Spleen (tissue), 11 donors: ENCODE results near the gene FLRT1. TPM values are rescaled to one million over a fixed set of nuclear protein-coding genes. Genes with fewer than 3 reads are reported as not detected.

Experiments used
- DNase-seq: peaks from one replicate; pipeline ENCODE4 v3.0.0-alpha.2; 2020
- H3K27ac ChIP-seq, 8 donors: fragments of 200-600 bp; sonication (generic) in 7 of 8; 1 replicate in 4 of 8; 2 replicates in 4 of 8; pipeline versions ENCODE4 v1.5.0 to v1.8.0; 2016 to 2021; ENCODE audit warnings: inconsistent platforms in 4 of 8, mild to moderate bottlenecking in 4 of 8, moderate library complexity in 1 of 8
- H3K27me3 ChIP-seq, 7 donors: fragments of 200-600 bp; sonication (generic) in 6 of 7; replicated peaks in 1 of 7; 1 replicate in 4 of 7; 2 replicates in 3 of 7; pipeline versions ENCODE4 v1.5.0 to v1.8.0; 2016 to 2021; ENCODE audit warnings: inconsistent platforms in 3 of 7, mild to moderate bottlenecking in 1 of 7
- H3K36me3 ChIP-seq, 6 donors: fragments of 200-600 bp; sonication (generic) in 5 of 6; 1 replicate in 4 of 6; 2 replicates in 2 of 6; pipeline versions ENCODE4 v1.5.0 to v1.8.0; 2016 to 2021; ENCODE audit warnings: inconsistent platforms in 2 of 6
- H3K4me1 ChIP-seq, 6 donors: fragments of 200-600 bp; sonication (generic) in 5 of 6; 1 replicate in 3 of 6; 2 replicates in 3 of 6; pipeline versions ENCODE4 v1.5.0 to v1.8.0; 2016 to 2021; ENCODE audit warnings: inconsistent platforms in 3 of 6
- H3K4me3 ChIP-seq, 8 donors: fragments of 200-600 bp; sonication (generic) in 7 of 8; 1 replicate in 4 of 8; 2 replicates in 4 of 8; pipeline versions ENCODE4 v1.5.0 to v1.8.0; 2016 to 2021; ENCODE audit warnings: inconsistent platforms in 4 of 8, mild to moderate bottlenecking in 4 of 8, moderate library complexity in 2 of 8
- H3K9me3 ChIP-seq, 8 donors: fragments of 200-600 bp; sonication (generic) in 7 of 8; 1 replicate in 4 of 8; 2 replicates in 4 of 8; pipeline versions ENCODE4 v1.5.0 to v1.8.0; 2016 to 2021; ENCODE audit warnings: inconsistent platforms in 4 of 8
- POLR2A ChIP-seq, 3 donors: fragments of 450-650 bp; IDR thresholded peaks; one replicate each; pipeline ENCODE4 v1.5.1; 2017; ENCODE audit warnings: antibody characterized with exemption in 3 of 3, mild to moderate bottlenecking in 1 of 3
- POLR2AphosphoS5 ChIP-seq, 3 donors: sonication (generic); formaldehyde crosslinking; IDR thresholded peaks; one replicate each; pipeline ENCODE4 v1.5.1; 2017; ENCODE audit warnings: antibody characterized with exemption in 3 of 3
- WGBS, 5 donors: extraction: QIAGEN DNeasy Blood & Tissue Kit in 3 of 5; methylation state at CpG; one replicate each; pipeline versions ENCODE4 v1.1.5 to v1.1.7; 2013 to 2018; 5-methylcytosine and 5-hydroxymethylcytosine counted together
- intact Hi-C: fragments of 100-400 bp; cut with DNase I; formaldehyde crosslinking; loops from one replicate; pipeline ENCODE4 v1.15.0; 2023; ENCODE audit warnings: low total_unique reads
- polyA plus RNA-seq, 3 donors: library from polyadenylated mRNA; stranded (reverse); fragments of 200-250 nt; gene quantifications; one replicate each; pipeline ENCODE4 v1.2.1, GENCODE V29; 2013
- total RNA-seq, 7 donors: library from RNA; depleted of rRNA in 3 of 7; stranded (reverse); fragments of >200 nt in 3 of 7; fragmentation: NEBNext Ultra II Directional in 4 of 7; extraction: Animal tissue kit (Norgen Biotek cat#: 25700) in 4 of 7; gene quantifications; one replicate each; pipeline versions ENCODE4 v1.1.0 to v1.2.1, GENCODE V29; 2016 to 2021
- TF ChIP-seq, protein P1 (sequence below), 11 experiments: fragments of 200-600 bp in 7 of 11; fragments of 450-650 bp in 4 of 11; sonication (generic) in 4 of 11; IDR thresholded peaks in 8 of 11; conservative IDR thresholded peaks in 3 of 11; 1 replicate in 7 of 11; 2 replicates in 4 of 11; pipeline versions ENCODE4 v1.4.0 to v1.8.0; 2016 to 2021; ENCODE audit warnings: antibody characterized with exemption in 11 of 11, inconsistent platforms in 4 of 11, mild to moderate bottlenecking in 1 of 11
- donor health status: healthy with polysubstance abuse.
- donor health status: DM: no; HTN: no; CAD: no; lungs with moderate emphysema.
- donor health status: DM: no; HTN: no; CAD: no.
- donor health status: Bipolar disorder and iron deficiency.
- donor health status: healthy.
- donor health status: DM: no; HTN: no; CAD: no.
- donor health status: DM: yes; HTN: yes; CAD: no.

FLRT1 gene
- total and polyA plus RNA-seq, 10 donors = 0.03 to 0.51 (median 0.16) TPM; not detected in 3

DNA sequence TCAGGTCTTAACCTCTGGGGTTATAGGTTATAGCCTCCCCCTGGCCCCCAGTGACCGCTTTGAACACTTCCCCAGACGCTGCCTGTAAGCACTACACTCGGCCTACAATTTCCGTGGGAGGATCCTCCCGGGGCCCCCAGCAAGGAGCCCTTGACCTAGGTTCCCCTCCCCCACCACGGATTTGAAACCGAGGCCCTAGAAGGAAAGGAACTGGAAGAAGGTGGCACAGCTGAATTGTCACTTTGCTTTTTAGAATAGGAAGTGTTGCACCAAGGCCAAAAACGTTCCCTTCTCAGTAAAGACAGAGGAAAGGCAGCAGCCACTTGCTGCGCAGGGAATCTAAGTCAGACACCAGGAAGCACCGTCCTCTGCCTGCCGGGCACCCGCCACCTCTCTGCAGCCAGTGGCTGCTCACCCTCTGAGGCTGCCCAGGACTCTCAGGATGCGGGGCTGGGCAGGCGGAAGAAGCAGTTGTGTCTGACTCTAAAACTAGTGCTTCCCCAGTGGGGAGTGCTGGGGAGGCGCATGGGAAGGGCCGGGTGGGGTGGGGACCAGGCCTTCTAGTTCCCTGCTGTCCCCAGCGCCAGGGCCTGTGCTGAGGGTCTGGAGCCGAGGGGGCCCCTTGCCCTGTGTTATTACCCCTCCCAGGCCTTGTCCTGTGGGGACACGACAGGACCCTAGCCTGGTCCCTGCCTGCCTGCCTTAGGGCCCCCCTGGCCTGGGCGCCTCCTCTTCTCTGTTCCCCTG lies 7.9 kb upstream of the FLRT1 start:
- intact Hi-C loops = no loop called here
- Histone ChIP-seq H3K4me1 (peaks cover 4 to 31% (median 21%) of the 10 kb centered on the region in 6 donors), H3K4me3 (peak overlapping the region in 2 of 8 donors; percentile 4 to 43), H3K27me3 (peaks cover 0 to 46% (median 0%) of the 10 kb centered on the region in 7 donors), H3K36me3 (no peaks in the 10 kb centered on the region), H3K9me3 (no peaks in the 10 kb centered on the region), H3K27ac (peak overlapping the region in 5 of 8 donors; percentile 17 to 67 (median 48))
- TF ChIP-seq POLR2A (IDR thresholded peaks at IDR 0.05) (no peak), POLR2AphosphoS5 (IDR thresholded peaks at IDR 0.05) (peak in 2 of 3 donors; percentile 5 to 46)
- TF ChIP-seq, protein P1, sequence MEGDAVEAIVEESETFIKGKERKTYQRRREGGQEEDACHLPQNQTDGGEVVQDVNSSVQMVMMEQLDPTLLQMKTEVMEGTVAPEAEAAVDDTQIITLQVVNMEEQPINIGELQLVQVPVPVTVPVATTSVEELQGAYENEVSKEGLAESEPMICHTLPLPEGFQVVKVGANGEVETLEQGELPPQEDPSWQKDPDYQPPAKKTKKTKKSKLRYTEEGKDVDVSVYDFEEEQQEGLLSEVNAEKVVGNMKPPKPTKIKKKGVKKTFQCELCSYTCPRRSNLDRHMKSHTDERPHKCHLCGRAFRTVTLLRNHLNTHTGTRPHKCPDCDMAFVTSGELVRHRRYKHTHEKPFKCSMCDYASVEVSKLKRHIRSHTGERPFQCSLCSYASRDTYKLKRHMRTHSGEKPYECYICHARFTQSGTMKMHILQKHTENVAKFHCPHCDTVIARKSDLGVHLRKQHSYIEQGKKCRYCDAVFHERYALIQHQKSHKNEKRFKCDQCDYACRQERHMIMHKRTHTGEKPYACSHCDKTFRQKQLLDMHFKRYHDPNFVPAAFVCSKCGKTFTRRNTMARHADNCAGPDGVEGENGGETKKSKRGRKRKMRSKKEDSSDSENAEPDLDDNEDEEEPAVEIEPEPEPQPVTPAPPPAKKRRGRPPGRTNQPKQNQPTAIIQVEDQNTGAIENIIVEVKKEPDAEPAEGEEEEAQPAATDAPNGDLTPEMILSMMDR (IDR thresholded peaks at IDR 0.05 in 8 of 11, conservative IDR thresholded peaks at IDR 0.05 in 3 of 11) = peak in 1 of 11 experiments; percentile 12
- 10 to 22% (median 19%) methylated on average over 20 of the region's 20 CpGs for WGBS, 5 donors
- no peak for DNase-seq

DNA sequence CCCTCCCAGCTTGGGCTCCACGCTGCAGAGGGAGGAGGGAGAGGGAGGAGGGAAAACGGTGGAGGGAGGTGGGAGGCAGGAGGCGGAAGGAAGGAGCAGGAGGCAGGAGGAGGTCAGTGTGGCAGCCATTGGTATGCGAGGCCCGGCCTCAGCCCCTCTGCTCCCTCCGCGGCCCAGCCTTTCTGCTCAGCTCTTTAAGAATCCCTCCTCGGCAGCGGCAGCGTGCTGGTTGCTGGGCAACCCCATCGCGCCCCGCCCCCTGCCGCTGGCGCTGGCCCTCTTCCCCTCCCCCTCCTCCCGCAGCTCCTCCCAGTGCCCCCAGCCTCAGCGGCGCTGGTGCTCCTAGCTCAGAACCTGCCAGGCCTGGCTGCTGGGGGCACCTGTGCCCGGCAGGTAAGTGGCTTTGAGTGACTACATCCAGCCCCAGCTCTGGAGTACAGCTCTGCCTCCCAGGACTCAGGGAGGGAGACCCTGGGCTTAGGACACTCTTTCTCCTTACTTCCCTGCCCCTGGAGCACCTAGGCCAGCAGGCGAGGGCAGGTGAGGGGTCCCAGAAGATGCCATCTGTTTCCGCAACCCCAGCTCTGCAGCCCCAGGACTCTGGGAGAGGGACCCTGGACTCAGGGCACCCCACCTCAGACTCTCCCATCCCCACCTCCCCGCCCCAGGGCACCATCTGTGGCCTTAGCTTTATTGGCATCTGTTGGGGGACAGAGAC lies 7.2 kb upstream of the FLRT1 start:
- Histone ChIP-seq H3K9me3 (no peaks in the 10 kb centered on the region), H3K27ac (peak overlapping the region in 5 of 8 donors; percentile 17 to 67 (median 48)), H3K4me1 (peaks cover 4 to 31% (median 21%) of the 10 kb centered on the region in 6 donors), H3K4me3 (peak overlapping the region in 2 of 8 donors; percentile 4 to 43), H3K36me3 (no peaks in the 10 kb centered on the region), H3K27me3 (peaks cover 0 to 53% (median 7%) of the 10 kb centered on the region in 7 donors)
- intact Hi-C loops = no loop called here
- TF ChIP-seq POLR2A (IDR thresholded peaks at IDR 0.05) = no peak
- TF ChIP-seq POLR2AphosphoS5 (IDR thresholded peaks at IDR 0.05) = no peak
- TF ChIP-seq, protein P1 (IDR thresholded peaks at IDR 0.05 in 8 of 11, conservative IDR thresholded peaks at IDR 0.05 in 3 of 11) = no peak
- 15 to 22% (median 16%) methylated on average over 15 to 22 of the region's 22 CpGs for WGBS, 5 donors
- DNase-seq = no peak

DNA sequence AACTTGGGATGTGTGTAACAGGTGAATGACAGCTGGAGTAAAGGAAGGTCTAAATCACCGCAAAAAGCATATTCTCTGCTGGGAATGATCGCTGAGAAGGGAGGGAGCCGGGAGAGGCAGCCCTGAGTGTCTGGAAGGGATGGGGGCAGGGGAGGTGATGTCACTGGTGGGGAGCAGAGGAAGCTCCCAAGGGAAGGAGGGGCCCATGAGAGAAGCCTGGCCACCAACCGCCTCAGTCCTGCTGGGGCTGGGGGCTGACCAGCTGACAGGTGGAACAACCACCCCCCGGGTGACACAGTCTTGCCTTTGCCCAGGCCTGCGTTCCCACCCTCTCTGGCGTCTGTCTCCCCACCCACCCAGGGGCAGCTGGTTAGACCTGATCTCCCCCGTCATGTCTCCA lies 6.0 kb upstream of the FLRT1 start:
- WGBS, 5 donors = 78 to 90% (median 85%) methylated on average over 6 to 8 of the region's 8 CpGs
- Histone ChIP-seq H3K9me3 (no peaks in the 10 kb centered on the region), H3K36me3 (no peaks in the 10 kb centered on the region), H3K4me1 (peaks cover 4 to 31% (median 24%) of the 10 kb centered on the region in 6 donors), H3K27me3 (peaks cover 0 to 65% (median 19%) of the 10 kb centered on the region in 7 donors), H3K27ac (no peak overlapping the region), H3K4me3 (no peak overlapping the region)
- TF ChIP-seq, protein P1 (IDR thresholded peaks at IDR 0.05 in 8 of 11, conservative IDR thresholded peaks at IDR 0.05 in 3 of 11) = no peak
- TF ChIP-seq POLR2A (IDR thresholded peaks at IDR 0.05) (no peak), POLR2AphosphoS5 (IDR thresholded peaks at IDR 0.05) (no peak)
- intact Hi-C loops = no loop called here
- DNase-seq = no peak

DNA sequence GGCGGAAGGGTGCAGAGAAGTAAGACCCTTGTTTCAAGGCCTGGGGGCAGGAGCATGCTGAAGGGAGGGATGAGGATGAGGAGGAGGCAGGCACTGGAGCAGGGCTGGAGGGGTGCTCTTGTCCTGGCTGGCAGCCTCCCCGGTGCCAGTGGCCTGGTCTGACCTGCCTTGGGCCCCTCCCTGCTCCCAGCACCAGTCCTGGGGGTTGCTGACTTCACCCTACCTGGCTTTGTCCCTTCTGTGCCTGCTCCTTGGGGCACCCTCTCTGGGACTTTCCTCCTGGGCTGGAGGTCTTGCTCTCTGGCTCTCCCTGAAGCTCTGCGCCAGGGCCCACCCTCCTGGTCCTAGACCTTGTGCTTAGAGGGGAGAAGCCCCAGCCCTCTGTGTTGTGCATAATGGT lies 4.7 kb upstream of the FLRT1 start:
- Histone ChIP-seq H3K9me3 (no peaks in the 10 kb centered on the region), H3K4me3 (no peak overlapping the region), H3K4me1 (peaks cover 10 to 40% (median 32%) of the 10 kb centered on the region in 6 donors), H3K27ac (no peak overlapping the region), H3K27me3 (peaks cover 0 to 77% (median 29%) of the 10 kb centered on the region in 7 donors), H3K36me3 (no peaks in the 10 kb centered on the region)
- no peak for TF ChIP-seq POLR2A (IDR thresholded peaks at IDR 0.05)
- TF ChIP-seq POLR2AphosphoS5 (IDR thresholded peaks at IDR 0.05) = no peak
- TF ChIP-seq, protein P1 (IDR thresholded peaks at IDR 0.05 in 8 of 11, conservative IDR thresholded peaks at IDR 0.05 in 3 of 11) = no peak
- WGBS, 5 donors = 80 to 88% (median 81%) methylated on average over 3 of the region's 3 CpGs
- intact Hi-C loops = no loop called here
- no peak for DNase-seq
